ENCODE results near the gene PRKG1.

PRKG1 gene

GRCh38 chr10:51169111-51169510 lies 94.8 kb downstream of the PRKG1 start:
- DNase-seq (ENCODE audit: low spot score) = no peak
- in situ Hi-C loops (cut with MboI; ENCODE audit: low pct_unique_long_range_greater_than_20kb, low sequenced_read_pairs, unreplicated experiment) = no loop called here
- no peak for TF ChIP-seq CTCF (IDR thresholded peaks at IDR 0.05; ENCODE audit: extremely low read depth, insufficient read depth, missing control alignments)

- TF ChIP-seq CTCF (IDR thresholded peaks at IDR 0.05; ENCODE audit: extremely low read depth, insufficient read depth, missing control alignments) = no peak
- in situ Hi-C loops (cut with MboI; ENCODE audit: low pct_unique_long_range_greater_than_20kb, low sequenced_read_pairs, unreplicated experiment) = no loop called here
- no peak for DNase-seq (ENCODE audit: low spot score)
Measured at GRCh38 chr10:51170518-51171245, 96.4 kb downstream of the PRKG1 start.

- no peak for DNase-seq (ENCODE audit: low spot score)
- in situ Hi-C loops (cut with MboI; ENCODE audit: low pct_unique_long_range_greater_than_20kb, low sequenced_read_pairs, unreplicated experiment) = no loop called here
- no peak for TF ChIP-seq CTCF (IDR thresholded peaks at IDR 0.05; ENCODE audit: extremely low read depth, insufficient read depth, missing control alignments)
Measured at GRCh38 chr10:51171946-51172345, 97.7 kb downstream of the PRKG1 start.

- in situ Hi-C loops (cut with MboI; ENCODE audit: low pct_unique_long_range_greater_than_20kb, low sequenced_read_pairs, unreplicated experiment) = no loop called here
- no peak for TF ChIP-seq CTCF (IDR thresholded peaks at IDR 0.05; ENCODE audit: extremely low read depth, insufficient read depth, missing control alignments)
- DNase-seq (ENCODE audit: low spot score) = no peak
Measured at GRCh38 chr10:51176976-51177695, 102.8 kb downstream of the PRKG1 start.

GRCh38 chr10:51178634-51179033 lies 104.3 kb downstream of the PRKG1 start:
- in situ Hi-C loops (cut with MboI; ENCODE audit: low pct_unique_long_range_greater_than_20kb, low sequenced_read_pairs, unreplicated experiment) = no loop called here
- TF ChIP-seq CTCF (IDR thresholded peaks at IDR 0.05; ENCODE audit: extremely low read depth, insufficient read depth, missing control alignments) = no peak
- DNase-seq (ENCODE audit: low spot score) = no peak

- no peak for TF ChIP-seq CTCF (IDR thresholded peaks at IDR 0.05; ENCODE audit: extremely low read depth, insufficient read depth, missing control alignments)
- in situ Hi-C loops (cut with MboI; ENCODE audit: low pct_unique_long_range_greater_than_20kb, low sequenced_read_pairs, unreplicated experiment) = no loop called here
- DNase-seq (ENCODE audit: low spot score) = no peak
Measured at GRCh38 chr10:51180141-51180540, 105.9 kb downstream of the PRKG1 start.
